GM23338 (cell line): ENCODE results near the gene MBD2. TPM values are rescaled to one million over a fixed set of nuclear protein-coding genes. Genes with fewer than 3 reads are reported as not detected.

Experiments
- ATAC-seq: fragments of 200-7000 bp; cut with Tn5 transposase; 3 replicates; pipeline ENCODE4 v1.9.1; 2020
- DNase-seq: peaks from one replicate; pipeline ENCODE4 v3.0.0-alpha.2; 2015; ENCODE audit warnings: low spot score
- H2AFZ ChIP-seq: fragments of 200-600 bp; sonication (generic); 2 replicates; pipeline ENCODE4 v1.8.0; 2016; ENCODE audit warnings: antibody characterized with exemption, mild to moderate bottlenecking, moderate library complexity
- H3F3A ChIP-seq: fragments of 200-600 bp; sonication (generic); replicated peaks from 2 replicates; pipeline ENCODE4 v1.8.0; 2017; ENCODE audit warnings: antibody characterized with exemption, mixed run types, low read depth
- H3K27ac ChIP-seq: fragments of 200-600 bp; sonication (generic); 2 replicates; pipeline ENCODE4 v1.6.1; 2016; ENCODE audit warnings: low read depth
- H3K27me3 ChIP-seq: fragments of 200-600 bp; sonication (generic); 2 replicates; pipeline ENCODE4 v1.8.0; 2016; ENCODE audit warnings: mild to moderate bottlenecking, mixed run types, moderate library complexity; ENCODE audit not compliant: insufficient read depth
- H3K36me3 ChIP-seq: fragments of 200-600 bp; sonication (generic); 2 replicates; pipeline ENCODE4 v1.8.0; 2016; ENCODE audit warnings: mild to moderate bottlenecking; ENCODE audit not compliant: insufficient read depth
- H3K4me1 ChIP-seq: fragments of 200-600 bp; sonication (generic); 2 replicates; pipeline ENCODE4 v1.8.0; 2016; ENCODE audit warnings: mild to moderate bottlenecking, moderate library complexity; ENCODE audit not compliant: insufficient read depth
- H3K4me2 ChIP-seq: fragments of 200-600 bp; sonication (generic); 2 replicates; pipeline ENCODE4 v1.7.1; 2017; ENCODE audit warnings: mixed run types
- H3K4me3 ChIP-seq: fragments of 200-600 bp; sonication (generic); 2 replicates; pipeline ENCODE4 v1.6.1; 2016; ENCODE audit warnings: mixed run types
- H3K79me2 ChIP-seq: fragments of 200-600 bp; sonication (generic); replicated peaks from 2 replicates; pipeline ENCODE4 v1.8.0; 2017; ENCODE audit warnings: mild to moderate bottlenecking; ENCODE audit not compliant: insufficient read depth
- H3K9me2 ChIP-seq: fragments of 200-600 bp; sonication (generic); 2 replicates; pipeline ENCODE4 v1.8.0; 2017; ENCODE audit not compliant: insufficient read depth
- H4K20me1 ChIP-seq: fragments of 200-600 bp; sonication (generic); replicated peaks from 2 replicates; pipeline ENCODE4 v1.8.0; 2017; ENCODE audit warnings: mild to moderate bottlenecking; ENCODE audit not compliant: insufficient read depth
- H3K27ac Mint-ChIP-seq: 2 replicates; pipeline ENCODE4 v1.8.0; 2020; ENCODE audit warnings: inconsistent platforms, mild to moderate bottlenecking, moderate library complexity, mixed read lengths
- H3K27me3 Mint-ChIP-seq: 3 replicates; pipeline ENCODE4 v1.8.0; 2022; ENCODE audit warnings: low read depth, mild to moderate bottlenecking, moderate library complexity, mixed read lengths, inconsistent platforms; ENCODE audit not compliant: insufficient read depth, poor library complexity
- H3K36me3 Mint-ChIP-seq: 3 replicates; pipeline ENCODE4 v1.8.0; 2021; ENCODE audit warnings: low read depth, mild to moderate bottlenecking, inconsistent platforms, moderate library complexity, mixed read lengths
- H3K4me1 Mint-ChIP-seq: 3 replicates; pipeline ENCODE4 v1.8.0; 2020; ENCODE audit warnings: mild to moderate bottlenecking, inconsistent platforms, mixed read lengths
- H3K4me3 Mint-ChIP-seq: 3 replicates; pipeline ENCODE4 v1.8.0; 2021; ENCODE audit warnings: moderate library complexity, mild to moderate bottlenecking, inconsistent platforms, mixed read lengths
- H3K9me3 Mint-ChIP-seq: 3 replicates; pipeline ENCODE4 v1.8.0; 2020; ENCODE audit warnings: moderate library complexity, mild to moderate bottlenecking, inconsistent platforms, mixed read lengths
- CREB1 ChIP-seq: fragments of 250-450 bp; sonication (Bioruptor Pico); IDR thresholded peaks from 2 replicates; pipeline ENCODE4 v1.5.0; 2020; ENCODE audit warnings: low read depth, mild to moderate bottlenecking, moderate library complexity
- CTCF ChIP-seq, 2 experiments: fragments of 200-600 bp in 1 of 2; sonication (generic) in 1 of 2; conservative IDR thresholded peaks; 2 replicates each; pipeline versions ENCODE4 v1.5.1 to v1.6.1; 2016 to 2017; ENCODE audit warnings: antibody characterized with exemption in 2 of 2, low read depth in 2 of 2, mild to moderate bottlenecking in 2 of 2, moderate library complexity in 1 of 2
- ETS1 ChIP-seq: IDR thresholded peaks from 2 replicates; pipeline ENCODE4 v1.6.1; 2016; ENCODE audit warnings: antibody characterized with exemption
- EZH2 ChIP-seq: fragments of 200-600 bp; sonication (generic); IDR thresholded peaks from one replicate; pipeline ENCODE4 v1.8.0; 2017; ENCODE audit warnings: antibody characterized with exemption, mild to moderate bottlenecking, low read depth; ENCODE audit not compliant: unreplicated experiment
- EZH2phosphoT487 ChIP-seq: fragments of 200-600 bp; sonication (generic); IDR thresholded peaks from one replicate; pipeline ENCODE4 v1.8.1; 2018; ENCODE audit warnings: antibody characterized with exemption; ENCODE audit not compliant: unreplicated experiment
- JUNB ChIP-seq: IDR thresholded peaks from one replicate; pipeline ENCODE4 v1.6.1; 2016; ENCODE audit warnings: antibody characterized with exemption; ENCODE audit not compliant: unreplicated experiment
- NANOG ChIP-seq: IDR thresholded peaks from 2 replicates; pipeline ENCODE4 v1.6.1; 2016; ENCODE audit warnings: antibody characterized with exemption, borderline replicate concordance
- POLR2AphosphoS5 ChIP-seq: IDR thresholded peaks from 2 replicates; pipeline ENCODE4 v1.6.1; 2016; ENCODE audit warnings: antibody characterized with exemption, low read depth
- REST ChIP-seq: IDR thresholded peaks from one replicate; pipeline ENCODE4 v1.6.1; 2018; ENCODE audit warnings: antibody characterized with exemption; ENCODE audit not compliant: unreplicated experiment
- STAT1 ChIP-seq: IDR thresholded peaks from one replicate; pipeline ENCODE4 v1.6.1; 2016; ENCODE audit warnings: antibody characterized with exemption; ENCODE audit not compliant: unreplicated experiment
- ZNF114 ChIP-seq: fragments of 250-450 bp; sonication (Bioruptor Pico); IDR thresholded peaks from 2 replicates; pipeline ENCODE4 v1.5.0; 2020; ENCODE audit warnings: mild to moderate bottlenecking, moderate library complexity
- ZNF331 ChIP-seq: fragments of 250-450 bp; sonication (Bioruptor Pico); IDR thresholded peaks from 2 replicates; pipeline ENCODE4 v1.5.0; 2020; ENCODE audit warnings: low read depth, mild to moderate bottlenecking, moderate library complexity
- ZNF462 ChIP-seq: fragments of 250-450 bp; sonication (Bioruptor Pico); IDR thresholded peaks from 2 replicates; pipeline ENCODE4 v1.5.0; 2020; ENCODE audit warnings: mild to moderate bottlenecking, moderate library complexity
- polyA plus RNA-seq: library from polyadenylated mRNA; unstranded; fragments of >200 nt; fragmentation: Nextera tagmentation; extraction: Ambion mirVana; gene quantifications from 2 replicates; pipeline ENCODE4 v1.2.1, GENCODE V29; 2016
- total RNA-seq: library from RNA; depleted of rRNA; stranded (reverse); fragments of >200 nt; shearing (Covaris generic); gene quantifications from 2 replicates; pipeline ENCODE4 v1.2.3, GENCODE V29; 2014

Gene MBD2
- total and polyA plus RNA-seq, 2 experiments from 2014 or later = 11.2 to 39.2 TPM

GRCh38 chr18:54109131-54109683 is 115.3 kb downstream of the MBD2 start:
- Mint-ChIP-seq H3K4me3 (no peak overlapping the region), H3K27ac (no peak overlapping the region), H3K36me3 (no peaks in the 10 kb centered on the region), H3K4me1 (no peaks in the 10 kb centered on the region), H3K9me3 (no peaks in the 10 kb centered on the region; the same call in 2 of the 3 replicates), H3K27me3 (peaks cover 2% of the 10 kb centered on the region)
- Histone ChIP-seq H3K4me1 (no peaks in the 10 kb centered on the region), H3K36me3 (no peaks in the 10 kb centered on the region), H3F3A (no peaks in the 10 kb centered on the region), H3K27ac (no peak overlapping the region), H3K79me2 (no peaks in the 10 kb centered on the region), H3K9me2 (no peaks in the 10 kb centered on the region; the same call in 1 of the 2 replicates), H4K20me1 (no peaks in the 10 kb centered on the region), H2AFZ (no peak overlapping the region), H3K4me2 (no peak overlapping the region), H3K4me3 (no peak overlapping the region), H3K27me3 (no peaks in the 10 kb centered on the region)
- ATAC-seq (no peak), DNase-seq (no peak)
- TF ChIP-seq ETS1 (no peak), JUNB (no peak), NANOG (no peak), ZNF114 (no peak), CTCF (conservative IDR thresholded peaks at IDR 0.05; ENCODE audit: low read depth in 2 of 2) (no peak), ZNF462 (CRISPR knock-in tag) (no peak), EZH2phosphoT487 (no peak), CREB1 (CRISPR knock-in tag) (no peak), REST (no peak), ZNF331 (CRISPR knock-in tag) (no peak), STAT1 (no peak), POLR2AphosphoS5 (no peak), EZH2 (no peak)
